ENCODE data around the gene VDR. TPM values are rescaled to one million over a fixed set of nuclear protein-coding genes. Genes with fewer than 3 reads are reported as not detected.
A peak's percentile ranks its signal among the peaks of the same experiment; 100 is the strongest.

VDR gene
- total RNA-seq, 2 donors from 2014 or later, result 217 to 224 TPM

DNA sequence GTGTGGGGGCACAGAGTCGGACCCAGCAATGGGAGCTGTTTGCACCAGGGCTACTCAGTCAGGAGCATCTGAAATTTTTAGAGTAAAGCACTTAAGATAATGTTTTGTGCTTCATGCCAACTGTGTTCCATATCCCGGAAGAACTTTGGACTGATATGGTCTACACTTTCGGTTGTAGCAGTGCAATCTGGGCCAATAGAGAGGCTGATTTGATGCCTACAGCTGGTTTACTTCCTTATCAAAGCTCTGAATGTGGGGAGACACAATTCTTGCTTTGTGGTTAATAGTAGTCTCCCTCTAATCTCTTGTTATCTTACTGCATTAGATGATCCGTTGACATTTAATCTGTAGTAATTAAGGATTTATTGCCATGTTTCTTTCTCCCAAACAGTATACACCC is 7.8 kb upstream of the VDR start:
- ATAC-seq (replicated peaks in 1 of 2), result no peak
- H3K27me3 Mint-ChIP-seq (ENCODE audit: low read depth), result peaks cover 6% of the 10 kb centered on the region
- peaks cover 0 to 4% of the 10 kb centered on the region in 2 donors for H3K36me3 Mint-ChIP-seq (ENCODE audit: insufficient read depth in 2 of 2)
- no peak for DNase-seq
- no peaks in the 10 kb centered on the region for H3K4me1 Mint-ChIP-seq (ENCODE audit: low read depth)
- peaks cover 2 to 5% of the 10 kb centered on the region in 2 donors for H3K9me3 Mint-ChIP-seq
- H3K4me3 Mint-ChIP-seq, result no peak overlapping the region
- no peak overlapping the region for H3K27ac Mint-ChIP-seq

DNA sequence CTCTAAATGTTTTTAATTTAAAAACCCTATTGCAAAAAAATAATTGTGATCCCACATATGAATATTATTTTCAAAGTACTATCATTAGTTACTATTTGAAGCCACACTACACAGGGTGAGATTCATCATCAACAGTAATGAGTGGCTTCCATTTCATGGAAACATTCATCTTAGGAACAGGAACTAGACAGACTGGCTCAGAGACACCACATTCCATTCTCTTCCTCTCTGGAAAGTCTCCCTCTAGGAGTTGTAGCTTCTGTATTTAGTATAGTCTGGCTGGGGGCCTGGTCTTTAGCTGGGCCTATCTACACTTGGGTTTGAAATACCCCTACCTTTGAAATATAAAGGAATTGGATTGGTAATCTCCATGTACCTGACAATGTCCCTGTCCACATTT is 6.2 kb upstream of the VDR start:
- peaks cover 2 to 5% of the 10 kb centered on the region in 2 donors for H3K9me3 Mint-ChIP-seq
- no peak for ATAC-seq (replicated peaks in 1 of 2)
- no peak overlapping the region for H3K27ac Mint-ChIP-seq
- no peak for DNase-seq
- peaks cover 22% of the 10 kb centered on the region for H3K27me3 Mint-ChIP-seq (ENCODE audit: low read depth)
- H3K4me1 Mint-ChIP-seq (ENCODE audit: low read depth), result peaks cover 4% of the 10 kb centered on the region
- H3K4me3 Mint-ChIP-seq, result no peak overlapping the region
- peaks cover 0 to 4% of the 10 kb centered on the region in 2 donors for H3K36me3 Mint-ChIP-seq (ENCODE audit: insufficient read depth in 2 of 2)

DNA sequence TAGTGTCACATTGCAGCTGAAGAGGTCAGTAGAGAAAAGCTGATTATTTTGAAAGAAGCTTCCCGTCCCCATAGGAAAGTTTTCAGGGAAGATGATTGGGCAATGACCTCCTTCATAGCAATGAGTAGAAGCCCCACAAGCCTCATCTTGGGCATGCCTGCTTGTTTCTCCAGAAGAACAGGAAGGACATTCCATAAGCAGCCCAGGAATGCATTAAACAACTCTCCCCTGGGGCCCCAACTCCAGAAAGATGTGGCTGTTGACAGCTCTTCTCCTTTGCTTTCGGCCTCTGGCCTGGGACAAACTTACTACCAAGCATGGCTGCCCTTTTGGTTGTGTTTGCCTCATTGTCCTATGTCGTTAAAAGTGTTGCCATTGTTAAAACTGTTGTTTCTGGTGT is 5.7 kb upstream of the VDR start:
- H3K27ac Mint-ChIP-seq, result no peak overlapping the region
- ATAC-seq (replicated peaks in 1 of 2) (no peak), DNase-seq (no peak)
- H3K4me1 Mint-ChIP-seq (ENCODE audit: low read depth), result peaks cover 6% of the 10 kb centered on the region
- H3K36me3 Mint-ChIP-seq (ENCODE audit: insufficient read depth in 2 of 2), result peaks cover 0 to 4% of the 10 kb centered on the region in 2 donors
- H3K27me3 Mint-ChIP-seq (ENCODE audit: low read depth), result peaks cover 27% of the 10 kb centered on the region
- H3K9me3 Mint-ChIP-seq, result peaks cover 2 to 5% of the 10 kb centered on the region in 2 donors
- H3K4me3 Mint-ChIP-seq, result no peak overlapping the region

DNA sequence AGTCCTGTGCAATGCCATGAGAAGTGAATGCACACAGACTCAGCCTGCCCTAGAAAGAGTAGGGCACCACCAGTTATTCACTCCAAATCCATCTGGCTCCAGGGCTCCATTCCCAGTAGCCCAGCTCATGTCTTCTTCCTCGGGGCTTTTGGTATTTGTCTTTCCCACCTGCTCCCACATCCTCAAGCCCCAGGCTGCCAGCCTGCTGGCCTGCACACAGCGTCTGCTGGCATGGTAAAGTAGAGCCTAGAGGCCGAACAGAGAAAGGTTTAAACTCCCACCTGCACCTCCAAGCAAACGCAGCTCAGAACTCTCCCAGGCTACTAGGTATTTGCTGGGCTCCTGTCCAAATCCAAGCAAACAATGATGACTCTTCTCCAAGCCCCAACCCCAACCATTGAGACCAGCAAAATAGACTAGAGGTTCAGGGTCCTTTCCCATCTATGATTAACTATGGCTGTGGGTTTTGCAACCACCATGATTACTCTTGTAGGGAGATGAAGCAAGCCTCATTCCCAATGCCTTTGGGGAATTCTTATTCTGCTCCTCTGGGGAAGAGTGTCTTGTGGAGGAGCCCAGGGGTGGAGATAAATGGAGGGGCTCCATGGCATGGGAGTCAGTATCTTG is 5.2 kb upstream of the VDR start:
- Mint-ChIP-seq H3K4me1 (ENCODE audit: low read depth) (peaks cover 6% of the 10 kb centered on the region), H3K27ac (no peak overlapping the region), H3K4me3 (no peak overlapping the region), H3K36me3 (ENCODE audit: insufficient read depth in 2 of 2) (peaks cover 0 to 4% of the 10 kb centered on the region in 2 donors), H3K9me3 (peaks cover 2 to 5% of the 10 kb centered on the region in 2 donors), H3K27me3 (ENCODE audit: low read depth) (peaks cover 27% of the 10 kb centered on the region)
- DNase-seq (no peak), ATAC-seq (replicated peaks in 1 of 2) (no peak)

DNA sequence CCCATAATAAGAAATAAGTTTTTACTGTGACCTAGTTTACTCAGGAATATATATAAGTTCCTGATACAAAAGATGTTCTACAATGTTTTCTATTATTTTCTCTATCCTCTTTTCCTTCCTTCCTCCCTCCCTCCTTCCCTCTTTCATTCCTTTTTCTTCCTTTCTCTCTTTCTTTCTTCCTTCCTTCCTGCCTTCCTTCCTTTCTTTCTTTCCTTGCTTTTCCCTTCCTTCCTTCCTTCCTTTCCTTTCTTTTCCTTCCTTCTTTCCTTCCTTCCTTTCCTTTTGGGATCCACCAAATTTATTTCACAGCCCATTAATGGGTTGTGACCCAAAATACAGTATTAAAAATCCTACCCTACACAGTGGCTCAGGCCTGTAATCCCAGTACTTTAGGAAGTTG is 3.9 kb upstream of the VDR start:
- Mint-ChIP-seq H3K9me3 (no peaks in the 10 kb centered on the region), H3K36me3 (ENCODE audit: insufficient read depth in 2 of 2) (peaks cover 3 to 5% of the 10 kb centered on the region in 2 donors), H3K4me3 (no peak overlapping the region), H3K27me3 (ENCODE audit: low read depth) (peaks cover 27% of the 10 kb centered on the region), H3K27ac (no peak overlapping the region), H3K4me1 (ENCODE audit: low read depth) (peaks cover 7% of the 10 kb centered on the region)
- DNase-seq, result no peak
- ATAC-seq (replicated peaks in 1 of 2), result no peak

DNA sequence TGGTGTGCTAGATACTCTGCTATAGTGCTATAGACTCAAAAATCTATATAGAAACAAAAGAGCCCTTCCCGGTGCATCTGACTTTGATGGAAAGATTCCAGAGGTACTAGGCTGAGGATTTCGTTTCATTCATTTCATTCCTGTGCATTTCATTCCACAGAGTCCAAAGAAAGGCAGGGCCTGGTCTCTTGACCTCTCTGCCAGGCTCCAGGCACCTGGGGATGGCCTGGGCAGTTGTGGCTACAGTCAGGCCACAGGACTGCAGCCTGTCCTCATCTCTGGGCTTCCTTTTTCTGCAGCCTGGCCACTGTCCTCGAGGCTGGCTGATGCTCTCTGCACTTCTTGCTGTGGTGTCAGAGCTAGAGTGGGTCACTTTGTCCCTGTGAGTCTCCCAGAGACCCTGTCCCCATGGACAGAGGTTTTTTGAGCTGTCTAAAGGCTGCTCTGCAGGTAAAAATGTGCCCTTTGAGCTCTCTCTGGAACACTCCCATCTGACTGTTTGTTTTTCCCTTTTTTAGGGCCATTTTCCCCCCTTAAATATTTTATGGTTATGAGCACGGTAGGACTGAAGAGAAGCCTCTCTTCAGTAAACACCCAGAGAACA is 3.2 kb upstream of the VDR start:
- ATAC-seq (replicated peaks in 1 of 2) (no peak), DNase-seq (no peak)
- Mint-ChIP-seq H3K27me3 (ENCODE audit: low read depth) (peaks cover 27% of the 10 kb centered on the region), H3K36me3 (ENCODE audit: insufficient read depth in 2 of 2) (peaks cover 6 to 10% of the 10 kb centered on the region in 2 donors), H3K27ac (no peak overlapping the region), H3K4me1 (ENCODE audit: low read depth) (peaks cover 15% of the 10 kb centered on the region), H3K4me3 (no peak overlapping the region), H3K9me3 (no peaks in the 10 kb centered on the region)

DNA sequence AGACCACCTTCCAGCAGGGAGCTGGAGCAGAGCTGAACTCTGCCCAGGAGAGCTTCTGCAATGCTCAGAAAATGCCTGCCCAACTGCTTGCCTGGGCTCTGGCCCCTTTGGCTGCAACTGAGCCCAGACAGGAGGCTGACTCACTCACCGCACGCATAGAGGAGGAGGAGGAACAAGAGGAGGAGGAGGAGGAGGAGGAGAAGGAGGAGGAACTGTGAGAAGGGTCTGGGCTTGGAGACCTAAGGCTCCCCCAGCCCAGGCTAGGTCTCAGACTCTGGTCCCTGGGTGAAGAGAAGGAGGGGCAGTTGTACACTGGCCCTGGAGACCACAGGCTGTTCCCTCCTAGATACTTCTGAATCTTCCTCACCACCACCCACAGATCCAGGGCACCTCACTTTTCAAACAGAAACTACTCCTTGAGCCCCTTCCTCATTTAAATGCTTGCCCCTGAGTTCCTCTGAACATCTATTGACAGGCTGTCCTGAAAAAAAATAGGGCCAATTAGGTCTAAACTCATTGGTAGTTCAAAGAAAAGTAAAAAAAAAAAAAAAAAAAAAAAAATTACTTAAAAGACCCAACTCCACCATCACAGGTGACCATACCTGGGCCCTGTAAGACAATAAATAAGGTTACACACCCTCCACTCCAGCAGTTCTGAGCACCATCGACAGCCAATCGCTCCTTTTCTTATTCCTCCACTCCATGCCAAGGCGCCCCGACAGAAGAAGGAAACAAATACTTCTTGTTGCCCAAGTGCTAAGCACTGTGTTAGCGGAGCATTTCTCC is 674 bp downstream of the VDR start:
- peak; percentile 76 to 78 for ATAC-seq (replicated peaks in 1 of 2)
- Mint-ChIP-seq H3K4me3 (peak overlapping the region; percentile 86 to 98), H3K36me3 (ENCODE audit: insufficient read depth in 2 of 2) (peaks cover 20 to 27% of the 10 kb centered on the region in 2 donors), H3K27me3 (ENCODE audit: low read depth) (peaks cover 27% of the 10 kb centered on the region), H3K9me3 (no peaks in the 10 kb centered on the region), H3K27ac (peak overlapping the region; percentile 75), H3K4me1 (ENCODE audit: low read depth) (peaks cover 51% of the 10 kb centered on the region)
- DNase-seq, result peak; percentile 75 to 86

DNA sequence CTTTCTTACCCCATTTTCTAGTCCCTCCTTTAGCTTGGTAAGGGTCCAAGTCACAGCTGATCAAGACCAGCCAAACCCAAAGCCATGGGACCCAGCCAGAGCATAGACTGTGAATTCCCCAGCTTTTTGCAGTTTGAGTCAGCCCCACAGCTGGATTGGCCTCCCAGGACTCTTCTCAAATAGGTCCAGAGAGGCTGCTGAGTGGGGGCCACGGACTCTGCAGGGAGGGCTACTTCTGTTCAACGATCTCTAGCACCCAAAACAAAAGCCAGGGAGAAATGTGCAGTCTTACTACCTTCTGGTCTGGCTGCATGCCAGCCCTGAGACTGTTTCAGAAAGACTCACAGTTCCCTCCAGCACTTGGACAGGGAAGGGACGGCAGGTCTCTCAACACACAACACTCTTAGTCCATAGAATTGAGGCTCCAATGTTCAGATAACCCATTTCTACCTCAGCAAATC is 1.6 kb downstream of the VDR start:
- Mint-ChIP-seq H3K4me3 (peak overlapping the region; percentile 86 to 98), H3K9me3 (no peaks in the 10 kb centered on the region), H3K27ac (peak overlapping the region; percentile 75), H3K27me3 (ENCODE audit: low read depth) (peaks cover 27% of the 10 kb centered on the region), H3K4me1 (ENCODE audit: low read depth) (peaks cover 58% of the 10 kb centered on the region), H3K36me3 (ENCODE audit: insufficient read depth in 2 of 2) (peaks cover 24 to 36% of the 10 kb centered on the region in 2 donors)
- peak; percentile 38 to 41 for DNase-seq
- ATAC-seq (replicated peaks in 1 of 2), result peak; percentile 19 to 21

DNA sequence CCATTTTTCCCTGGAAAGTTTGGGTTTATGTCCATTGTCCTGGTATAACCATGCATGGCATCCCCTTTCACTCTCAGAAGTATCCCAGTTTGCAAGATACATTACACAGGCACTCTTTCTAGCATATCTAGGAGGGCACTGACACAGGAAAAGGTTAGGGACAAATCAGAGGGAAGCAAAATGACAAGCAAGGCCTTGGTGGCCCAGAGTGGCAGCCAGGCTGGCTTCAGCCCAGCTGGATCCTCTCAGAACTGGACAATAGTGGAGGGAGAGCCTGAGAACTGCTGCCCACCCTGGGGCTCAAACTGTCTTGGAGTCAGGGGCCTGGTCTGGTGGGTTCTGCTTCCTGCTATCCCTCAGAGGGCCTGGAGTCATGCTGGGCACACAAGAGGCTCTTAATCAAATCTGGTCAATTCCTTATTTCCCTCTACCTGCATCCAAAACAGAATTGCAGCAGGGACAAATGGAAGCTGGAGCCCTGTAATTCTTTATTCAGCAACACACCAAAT is 2.6 kb downstream of the VDR start:
- Mint-ChIP-seq H3K36me3 (ENCODE audit: insufficient read depth in 2 of 2) (peaks cover 26 to 43% of the 10 kb centered on the region in 2 donors), H3K9me3 (no peaks in the 10 kb centered on the region), H3K27me3 (ENCODE audit: low read depth) (peaks cover 17% of the 10 kb centered on the region), H3K4me3 (peak overlapping the region; percentile 86 to 98), H3K4me1 (ENCODE audit: low read depth) (peaks cover 67% of the 10 kb centered on the region), H3K27ac (no peak overlapping the region)
- DNase-seq, result no peak
- ATAC-seq (replicated peaks in 1 of 2), result no peak

DNA sequence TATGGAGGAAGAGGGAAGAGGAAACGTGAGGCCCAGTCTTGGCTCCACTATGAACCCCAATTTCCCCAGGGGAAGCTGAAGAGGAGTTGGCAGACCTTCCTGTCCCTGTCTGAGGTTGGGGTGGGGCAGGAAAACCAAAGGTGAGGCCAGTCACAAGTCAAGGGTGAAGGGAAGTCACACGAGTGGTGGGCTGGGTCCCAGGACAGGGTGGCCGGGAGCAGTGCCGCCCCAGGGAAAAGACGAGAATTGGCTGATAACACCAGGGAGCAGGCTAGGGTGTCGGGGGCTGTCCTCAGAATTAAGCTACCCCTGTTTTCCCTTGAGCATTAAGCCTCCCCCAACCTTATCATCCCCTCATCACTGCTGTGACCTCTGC is 3.1 kb downstream of the VDR start:
- Mint-ChIP-seq H3K27me3 (ENCODE audit: low read depth) (peaks cover 12% of the 10 kb centered on the region), H3K4me3 (peak overlapping the region; percentile 86 to 98), H3K9me3 (no peaks in the 10 kb centered on the region), H3K4me1 (ENCODE audit: low read depth) (peaks cover 72% of the 10 kb centered on the region), H3K36me3 (ENCODE audit: insufficient read depth in 2 of 2) (peaks cover 28 to 44% of the 10 kb centered on the region in 2 donors), H3K27ac (peak overlapping the region; percentile 32)
- DNase-seq, result no peak
- ATAC-seq (replicated peaks in 1 of 2), result no peak

DNA sequence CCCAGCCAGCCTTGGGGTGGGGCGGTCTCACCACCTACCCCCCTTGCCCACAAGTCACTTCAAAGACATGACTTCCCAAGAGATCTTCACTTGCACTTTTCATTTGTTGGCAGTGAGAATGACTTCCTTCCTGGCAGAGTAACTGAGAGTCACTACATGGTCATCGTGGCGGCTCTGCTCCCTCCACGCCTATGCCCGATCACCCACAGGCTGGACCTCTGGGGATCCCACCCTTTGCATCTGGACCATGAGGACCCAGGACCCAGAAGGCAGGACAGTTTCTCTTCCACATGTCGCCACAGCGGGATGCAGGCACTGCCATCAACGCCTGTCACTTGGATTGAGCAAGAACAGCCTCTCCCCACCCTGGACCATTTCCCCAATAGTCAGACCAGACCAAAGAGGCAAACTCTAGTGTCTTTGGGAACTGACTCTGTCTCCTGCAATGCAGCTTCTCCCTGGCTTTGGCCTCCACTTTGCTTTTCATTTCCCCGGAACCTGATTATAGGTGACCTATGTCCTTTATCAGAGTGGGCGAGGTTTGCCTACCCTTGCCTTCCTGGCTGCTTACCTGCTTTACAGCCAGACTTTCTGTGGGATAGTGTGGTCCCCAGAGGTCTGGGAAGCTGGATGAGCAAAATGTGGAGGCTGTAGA is 3.6 kb downstream of the VDR start:
- H3K36me3 Mint-ChIP-seq (ENCODE audit: insufficient read depth in 2 of 2), result peaks cover 29 to 44% of the 10 kb centered on the region in 2 donors
- peaks cover 7% of the 10 kb centered on the region for H3K27me3 Mint-ChIP-seq (ENCODE audit: low read depth)
- ATAC-seq (replicated peaks in 1 of 2) (no peak), DNase-seq (no peak)
- H3K4me1 Mint-ChIP-seq (ENCODE audit: low read depth), result peaks cover 74% of the 10 kb centered on the region
- H3K4me3 Mint-ChIP-seq, result peak overlapping the region; percentile 86 to 98
- peak overlapping the region; percentile 32 for H3K27ac Mint-ChIP-seq
- H3K9me3 Mint-ChIP-seq, result no peaks in the 10 kb centered on the region

DNA sequence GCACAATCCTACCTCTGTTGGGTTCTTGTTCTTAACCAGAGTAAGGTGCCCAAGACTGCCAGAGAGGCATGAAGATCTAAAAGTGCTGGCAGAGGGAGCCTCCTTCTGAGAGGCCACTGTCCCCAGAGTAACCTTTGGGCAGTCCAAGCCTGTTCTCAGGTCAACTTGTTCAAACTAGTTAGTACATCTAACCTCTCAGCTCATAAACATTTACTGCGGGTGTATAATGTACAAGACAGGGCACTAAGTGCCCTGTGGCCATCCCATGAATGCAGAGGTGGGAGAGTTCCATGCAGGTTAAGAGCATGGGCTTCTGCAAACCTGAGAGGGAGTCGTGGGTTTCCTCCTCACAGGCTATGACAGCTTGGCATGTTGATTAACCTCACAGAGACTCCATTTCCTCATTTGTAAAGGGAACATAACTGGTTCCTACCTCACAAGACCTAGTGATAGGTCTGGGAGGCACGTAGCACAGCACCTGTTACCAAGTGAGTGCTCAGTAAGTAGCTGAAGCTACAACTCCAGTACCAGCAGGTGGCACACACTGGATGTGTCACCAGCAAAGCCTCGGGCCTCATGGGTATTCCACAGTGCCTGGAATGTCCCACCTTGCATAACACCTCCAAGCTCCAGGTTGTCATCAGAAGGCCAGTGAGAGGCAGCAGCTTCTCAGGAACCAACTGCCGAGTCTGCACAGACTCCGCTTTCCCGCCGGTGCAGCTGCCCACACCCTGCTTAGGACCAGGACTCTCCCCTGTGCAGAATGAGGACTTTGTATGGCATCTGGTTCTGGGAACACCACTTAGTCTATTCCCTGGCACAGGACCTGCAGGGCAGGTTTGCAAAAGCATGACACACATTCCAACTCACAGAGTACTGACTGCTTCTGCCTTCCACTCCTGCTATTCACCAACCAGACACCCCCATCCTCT is 4.4 kb downstream of the VDR start:
- H3K27me3 Mint-ChIP-seq (ENCODE audit: low read depth), result no peaks in the 10 kb centered on the region
- H3K4me1 Mint-ChIP-seq (ENCODE audit: low read depth), result peaks cover 77% of the 10 kb centered on the region
- peak overlapping the region; percentile 86 to 98 for H3K4me3 Mint-ChIP-seq
- H3K9me3 Mint-ChIP-seq, result no peaks in the 10 kb centered on the region
- DNase-seq (no peak), ATAC-seq (replicated peaks in 1 of 2) (no peak)
- peak overlapping the region; percentile 7 for H3K27ac Mint-ChIP-seq
- H3K36me3 Mint-ChIP-seq (ENCODE audit: insufficient read depth in 2 of 2), result peaks cover 34 to 48% of the 10 kb centered on the region in 2 donors

Data from activated T-cell treated with anti-CD3 and anti-CD28 coated beads, Interleukin-2, amount 50 U/mL, for 72 hours (primary cell).